CD4-positive, alpha-beta T cell treated with Interleukin-17A for 1 hour (primary cell): ENCODE data around the gene SLC25A44.
A peak's percentile ranks its signal among the peaks of the same experiment; 100 is the strongest.

Source experiments
- DNase-seq: peaks from one replicate; pipeline ENCODE4 v3.0.0-alpha.2; 2020

The SLC25A44 gene

GRCh38 chr1:156244126-156244525 is 50.2 kb downstream of the SLC25A44 start:
- DNase-seq: no peak

- DNase-seq: no peak
Measured at GRCh38 chr1:156244712-156245111, 50.8 kb downstream of the SLC25A44 start.

DNA sequence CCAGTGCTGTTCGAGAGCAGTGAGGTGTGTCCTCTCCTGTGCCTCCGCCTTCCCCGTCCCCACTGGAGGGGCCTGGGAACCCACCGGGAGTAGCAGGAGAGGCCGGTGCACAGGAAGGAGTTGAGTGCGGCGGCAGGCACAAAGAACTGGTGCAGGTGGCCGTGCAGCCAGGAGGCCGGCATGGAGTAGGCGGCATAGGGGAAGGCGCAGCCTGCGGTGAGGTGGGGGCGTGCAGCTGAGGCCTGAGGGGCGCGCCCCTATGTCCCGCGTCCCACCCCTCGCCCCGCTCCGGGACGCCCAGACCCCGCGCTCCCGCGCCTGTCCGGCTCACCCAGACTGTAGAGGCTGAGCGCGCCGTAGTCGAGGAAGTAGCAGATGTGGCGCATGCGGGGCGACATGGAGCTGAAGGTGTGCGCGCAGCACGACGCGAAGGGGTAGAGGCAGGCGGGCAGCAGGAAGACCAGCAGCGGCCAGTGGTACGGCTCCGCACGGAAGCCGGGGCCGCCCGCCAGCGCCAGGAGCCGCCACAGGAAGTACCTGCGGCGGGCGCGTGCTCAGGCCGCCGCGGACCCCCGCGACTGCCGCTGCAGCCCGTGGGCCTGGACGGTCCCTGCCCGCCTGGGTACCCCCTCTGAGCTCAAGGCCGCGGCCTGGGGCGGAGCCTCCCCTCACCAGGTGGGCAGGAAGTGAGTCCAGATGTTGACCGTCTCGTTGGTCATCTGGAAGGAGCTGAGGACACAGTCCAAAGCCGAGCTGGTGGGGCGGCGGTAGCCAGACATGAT is 51.7 kb downstream of the SLC25A44 start:
- peak; percentile 41 for DNase-seq

- no peak for DNase-seq
Measured at GRCh38 chr1:156246241-156246780, 52.4 kb downstream of the SLC25A44 start.

DNA sequence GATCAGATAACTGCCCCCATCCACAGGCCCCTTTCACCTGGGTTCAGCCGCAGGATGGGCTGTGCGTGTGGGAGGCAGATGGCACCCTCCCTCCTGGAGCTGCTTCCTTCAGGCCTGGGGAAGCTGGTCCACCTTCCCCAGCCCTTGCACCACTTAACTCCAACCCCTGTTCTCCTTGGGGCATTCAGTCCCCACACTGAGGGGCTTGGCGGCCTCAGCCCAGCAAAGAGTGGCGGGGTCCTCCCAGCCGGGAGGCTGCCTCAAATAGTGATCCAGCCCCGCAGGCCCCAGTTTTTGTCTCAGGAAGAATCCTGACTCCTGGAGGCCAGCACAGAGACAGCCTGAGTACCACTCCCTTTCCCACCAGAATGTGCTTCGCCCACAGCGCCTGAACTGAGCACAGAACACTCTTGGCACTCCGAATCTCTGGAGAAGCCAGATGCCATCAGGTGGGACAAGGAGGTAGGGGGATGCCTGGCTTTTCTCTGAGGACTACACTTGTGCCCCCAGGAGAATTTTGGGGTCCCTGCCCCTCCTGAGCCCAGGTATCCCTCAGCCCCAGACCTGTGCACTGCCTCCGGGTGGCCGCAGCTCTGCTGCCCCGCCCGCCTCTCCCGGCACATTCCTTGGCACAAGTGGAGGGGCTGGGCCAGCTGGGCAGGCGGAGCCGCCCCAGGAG is 53.0 kb downstream of the SLC25A44 start:
- no peak for DNase-seq

GRCh38 chr1:156247460-156248322 is 53.8 kb downstream of the SLC25A44 start, which contains the start of gene PAQR6:
TSS of gene PAQR6 (minus strand) at chr1:156248056. CDS start at chr1:156246731, 1,325 bp downstream.
- no peak for DNase-seq

DNA sequence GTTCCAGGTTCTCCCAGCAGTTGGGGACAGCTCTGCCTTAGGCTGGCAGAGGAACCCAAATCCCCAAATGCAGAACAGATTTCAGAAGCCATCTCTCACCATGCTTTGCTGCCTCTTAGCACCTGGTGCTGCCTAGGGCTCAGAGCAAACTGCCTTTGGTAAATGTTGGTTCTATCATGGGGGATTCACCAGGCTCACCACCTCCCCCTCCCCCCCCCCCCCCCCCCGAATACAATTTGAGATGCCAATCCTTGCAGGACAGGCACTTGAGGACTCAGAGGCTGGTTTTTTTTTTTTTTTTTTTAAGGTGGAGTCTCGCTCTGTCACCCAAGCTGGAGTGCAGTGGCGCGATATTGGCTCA is 54.4 kb downstream of the SLC25A44 start:
- no peak for DNase-seq

DNA sequence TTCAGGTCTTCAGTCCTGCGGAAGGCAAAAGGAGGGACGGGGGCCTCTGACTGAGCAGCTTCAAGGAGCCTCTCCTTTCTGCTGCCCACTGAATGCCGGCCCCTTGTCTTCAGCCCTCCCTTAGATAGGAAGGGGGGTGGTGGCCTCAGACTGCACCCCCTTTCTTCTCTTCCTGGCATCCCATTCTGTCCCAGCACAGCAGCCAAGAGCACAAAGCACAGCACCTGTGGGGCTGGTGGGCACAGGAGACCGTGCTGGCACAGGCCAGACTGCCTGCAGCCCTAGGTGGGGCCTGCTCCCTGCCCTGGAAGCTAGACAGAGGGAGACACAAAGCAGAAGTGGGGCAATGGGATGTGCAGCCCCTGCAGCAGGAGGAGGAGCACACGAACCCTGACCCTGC is 55.7 kb downstream of the SLC25A44 start:
- no peak for DNase-seq

- no peak for DNase-seq
Measured at GRCh38 chr1:156251527-156251926, 57.6 kb downstream of the SLC25A44 start.

DNA sequence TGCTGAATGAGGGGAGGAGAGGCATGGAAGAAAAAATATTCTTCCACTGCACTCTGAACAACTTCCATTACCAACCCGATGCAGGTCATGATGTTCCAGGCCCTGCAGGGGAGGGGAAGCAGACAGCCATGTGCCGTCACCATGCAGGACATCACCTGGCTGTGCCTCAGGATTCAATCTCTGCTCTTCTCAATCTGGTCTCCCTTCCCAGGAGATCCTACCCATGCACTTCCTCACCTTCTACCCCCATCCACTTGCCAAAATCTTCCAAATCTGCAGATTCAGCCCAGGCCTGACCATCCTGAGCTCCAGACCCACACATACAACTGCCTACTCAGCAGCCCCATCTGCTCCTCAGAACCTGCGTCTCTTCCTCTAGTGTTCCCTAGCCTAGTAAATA is 59.7 kb downstream of the SLC25A44 start:
- no peak for DNase-seq

DNA sequence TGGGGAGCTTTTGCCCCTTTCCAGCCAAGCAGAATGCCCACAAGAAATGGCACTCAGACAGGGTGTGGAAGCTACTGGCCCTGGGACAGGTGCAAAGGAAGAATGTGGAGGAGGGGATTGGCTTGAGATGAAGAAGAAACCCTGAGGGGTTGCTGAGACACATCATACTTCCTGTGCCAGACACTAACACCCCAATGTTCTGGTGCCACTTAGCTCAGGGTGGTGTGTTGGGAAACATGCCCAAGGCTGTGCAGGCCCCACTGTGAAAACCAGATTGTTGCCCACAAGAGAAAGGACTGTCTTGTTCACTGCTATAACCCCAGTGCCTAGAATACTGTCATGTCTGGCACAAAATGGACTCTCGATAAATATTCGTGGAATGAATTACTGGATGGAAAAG is 63.8 kb downstream of the SLC25A44 start:
- no peak for DNase-seq

GRCh38 chr1:156258859-156259258 is 65.0 kb downstream of the SLC25A44 start:
- no peak for DNase-seq

DNA sequence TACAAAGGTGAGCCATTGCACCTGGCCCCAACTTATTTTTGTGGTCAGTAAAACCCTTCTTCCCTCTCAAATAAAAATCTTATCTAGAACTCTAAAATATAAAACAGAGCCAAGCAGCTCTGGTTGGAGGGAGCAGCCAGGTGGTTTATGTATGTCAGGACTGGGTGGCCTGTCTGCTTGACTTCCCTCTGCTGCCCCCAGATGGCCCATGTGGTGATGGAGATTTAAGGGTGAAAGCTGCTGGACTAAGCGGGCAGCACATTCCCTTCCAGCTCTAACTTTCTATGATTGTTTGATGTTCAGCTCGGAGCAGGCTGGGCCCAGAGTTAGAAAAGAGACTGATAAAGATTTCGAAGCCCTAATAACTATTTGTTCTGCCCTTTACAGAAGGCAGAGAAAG is 65.9 kb downstream of the SLC25A44 start:
- DNase-seq: no peak

GRCh38 chr1:156260896-156261295 is 67.0 kb downstream of the SLC25A44 start:
- no peak for DNase-seq
